H1 (cell line): ENCODE measurements around the gene DNLZ. TPM values are rescaled to one million over a fixed set of nuclear protein-coding genes. Genes with fewer than 3 reads are reported as not detected.

ENCODE experiments used
- CTCF ChIA-PET: fragments of 300-600 bp; sonication (Branson Sonifier 250); formaldehyde crosslinking; loops from one replicate; lab custom pipeline; 2021; ENCODE audit not compliant: partially characterized antibody; lab: Charles Lee
- POLR2A ChIA-PET: fragments of 300-600 bp; sonication (Branson Sonifier 250); formaldehyde crosslinking; loops from one replicate; lab custom pipeline; 2021; ENCODE audit warnings: inconsistent platforms; ENCODE audit not compliant: partially characterized antibody; lab: Charles Lee
- DNase-seq, 2 experiments: peaks; one replicate each; pipeline versions ENCODE4 v3.0.0 to v3.0.0-alpha.2; 2010 to 2022; ENCODE audit warnings: low spot score in 2 of 2, low read depth in 1 of 2, mixed read lengths in 1 of 2
- FAIRE-seq: peaks from 2 replicates; lab custom pipeline; 2011; peaks lifted over from hg19 to GRCh38; lab: Jason Lieb, UNC
- H2AFZ ChIP-seq: 2 replicates; pipeline ENCODE4 v1.8.1; 2012; ENCODE audit warnings: low read length, inconsistent platforms
- H2AK5ac ChIP-seq: 2 replicates; pipeline ENCODE4 v1.6.1; 2013; ENCODE audit warnings: low read depth, low read length
- H2BK120ac ChIP-seq: replicated peaks from 2 replicates; pipeline ENCODE3; 2013; ENCODE audit warnings: low read depth, low read length, inconsistent platforms
- H2BK12ac ChIP-seq: 2 replicates; pipeline ENCODE4 v1.6.1; 2013; ENCODE audit warnings: low read depth, low read length
- H2BK15ac ChIP-seq: 2 replicates; pipeline ENCODE4 v1.6.1; 2013; ENCODE audit warnings: low read length
- H2BK20ac ChIP-seq: 2 replicates; pipeline ENCODE4 v1.6.1; 2013; ENCODE audit warnings: low read length
- H2BK5ac ChIP-seq: 2 replicates; pipeline ENCODE4 v1.6.1; 2013; ENCODE audit warnings: low read depth, low read length
- H3K14ac ChIP-seq: 2 replicates; pipeline ENCODE4 v1.6.1; 2013; ENCODE audit warnings: inconsistent platforms; ENCODE audit not compliant: insufficient read length
- H3K18ac ChIP-seq: 2 replicates; pipeline ENCODE4 v1.6.1; 2013; ENCODE audit warnings: low read length; ENCODE audit errors: extremely low read depth
- H3K23ac ChIP-seq: 2 replicates; pipeline ENCODE4 v1.6.1; 2013; ENCODE audit warnings: inconsistent platforms; ENCODE audit not compliant: insufficient read length
- H3K23me2 ChIP-seq: 2 replicates; pipeline ENCODE4 v1.6.1; 2013; ENCODE audit warnings: low read depth, low read length
- H3K27ac ChIP-seq: 2 replicates; pipeline ENCODE4 v1.6.1; 2011; ENCODE audit warnings: low read depth, low read length, inconsistent platforms
- H3K27me3 ChIP-seq, 4 experiments: replicated peaks in 1 of 4; 1 replicate in 1 of 4; 2 replicates in 3 of 4; pipeline versions ENCODE4 v1.6.1 to v1.8.1; 2011 to 2013; ENCODE audit warnings: low read length in 3 of 4, mild to moderate bottlenecking in 3 of 4, inconsistent platforms in 2 of 4, mixed read lengths in 2 of 4, moderate library complexity in 1 of 4; ENCODE audit not compliant: control insufficient read depth in 3 of 4, insufficient read depth in 3 of 4; ENCODE audit errors: extremely low read depth in 1 of 4
- H3K36me3 ChIP-seq, 4 experiments: 2 replicates each; pipeline versions ENCODE4 v1.6.1 to v1.8.1; 2011 to 2013; ENCODE audit warnings: mild to moderate bottlenecking in 4 of 4, low read length in 3 of 4, moderate library complexity in 2 of 4, control low read depth in 1 of 4, inconsistent platforms in 1 of 4; ENCODE audit not compliant: insufficient read depth in 4 of 4, control insufficient read depth in 2 of 4
- H3K4ac ChIP-seq: replicated peaks from 2 replicates; pipeline ENCODE3; 2013; ENCODE audit warnings: low read length, low read depth, mixed read lengths, inconsistent platforms; ENCODE audit not compliant: insufficient read length
- H3K4me1 ChIP-seq, 4 experiments: replicated peaks in 1 of 4; 1 replicate in 1 of 4; 2 replicates in 3 of 4; pipeline versions ENCODE4 v1.6.1 to v1.8.1; 2011 to 2013; ENCODE audit warnings: low read length in 3 of 4, inconsistent platforms in 2 of 4, mixed read lengths in 1 of 4; ENCODE audit not compliant: insufficient read depth in 4 of 4, control insufficient read depth in 3 of 4
- H3K4me2 ChIP-seq, 2 experiments: 2 replicates each; pipeline versions ENCODE4 v1.6.1 to v1.8.1; 2011 to 2013; ENCODE audit warnings: low read depth in 2 of 2, low read length in 2 of 2, control low read depth in 1 of 2, inconsistent platforms in 1 of 2, mild to moderate bottlenecking in 1 of 2; ENCODE audit not compliant: insufficient read depth in 1 of 2
- H3K4me3 ChIP-seq, 4 experiments: fragments of 200-600, 300-600 bp in 1 of 4; sonication (generic), shearing (Covaris generic), sonication (Bioruptor Twin) in 1 of 4; 2 replicates each; pipeline versions ENCODE4 v1.5.1 to v1.8.1; 2011 to 2016; ENCODE audit warnings: low read length in 4 of 4, low read depth in 3 of 4, control low read depth in 2 of 4, inconsistent platforms in 2 of 4, mild to moderate bottlenecking in 2 of 4, mixed read lengths in 1 of 4, moderate library complexity in 1 of 4; ENCODE audit not compliant: insufficient read depth in 2 of 4; ENCODE audit errors: extremely low read depth in 1 of 4
- H3K56ac ChIP-seq: replicated peaks from 2 replicates; pipeline ENCODE3; 2013; ENCODE audit warnings: low read depth, mild to moderate bottlenecking, mixed read lengths, low read length, inconsistent platforms; ENCODE audit not compliant: insufficient read length
- H3K79me1 ChIP-seq: 2 replicates; pipeline ENCODE4 v1.6.1; 2013; ENCODE audit warnings: low read depth, low read length, control low read depth
- H3K79me2 ChIP-seq, 2 experiments: 2 replicates each; pipeline versions ENCODE4 v1.6.1 to v1.8.1; 2012 to 2013; ENCODE audit warnings: low read length in 2 of 2, mild to moderate bottlenecking in 2 of 2, inconsistent platforms in 1 of 2; ENCODE audit not compliant: insufficient read depth in 2 of 2, control insufficient read depth in 1 of 2
- H3K9ac ChIP-seq, 4 experiments: replicated peaks in 1 of 4; 1 replicate in 1 of 4; 2 replicates in 3 of 4; pipeline versions ENCODE4 v1.6.1 to v1.8.1; 2011 to 2013; ENCODE audit warnings: low read depth in 3 of 4, low read length in 3 of 4, control low read depth in 2 of 4, mild to moderate bottlenecking in 2 of 4, moderate library complexity in 2 of 4, inconsistent platforms in 1 of 4; ENCODE audit errors: extremely low read depth in 1 of 4
- H3K9me3 ChIP-seq, 2 experiments: 2 replicates each; pipeline versions ENCODE4 v1.6.1 to v1.8.1; 2012 to 2013; ENCODE audit warnings: mild to moderate bottlenecking in 2 of 2, moderate library complexity in 2 of 2, control low read depth in 1 of 2, inconsistent platforms in 1 of 2, low read depth in 1 of 2, low read length in 1 of 2, mixed read lengths in 1 of 2; ENCODE audit not compliant: insufficient read depth in 2 of 2
- H4K20me1 ChIP-seq, 2 experiments: replicated peaks in 1 of 2; 2 replicates each; pipeline versions ENCODE3 to v1.8.1; 2011 to 2013; ENCODE audit warnings: inconsistent platforms in 2 of 2, low read length in 2 of 2, mild to moderate bottlenecking in 1 of 2; ENCODE audit not compliant: insufficient read depth in 2 of 2, control insufficient read depth in 1 of 2
- H4K5ac ChIP-seq: 2 replicates; pipeline ENCODE4 v1.6.1; 2013; ENCODE audit warnings: low read length, low read depth, mixed read lengths, inconsistent platforms; ENCODE audit not compliant: insufficient read length
- H4K8ac ChIP-seq: 2 replicates; pipeline ENCODE4 v1.8.0; 2013; ENCODE audit warnings: mild to moderate bottlenecking, moderate library complexity, low read length, inconsistent platforms; ENCODE audit not compliant: insufficient read depth; ENCODE audit errors: extremely low read depth
- H4K91ac ChIP-seq: replicated peaks from 2 replicates; pipeline ENCODE3; 2013; ENCODE audit warnings: low read length, mixed read lengths, inconsistent platforms; ENCODE audit not compliant: insufficient read length
- CHD1 ChIP-seq: IDR thresholded peaks from 2 replicates; pipeline ENCODE4 v1.6.1; 2012; ENCODE audit warnings: low read depth, low read length, improper control_type of control experiment
- CREB1 ChIP-seq: IDR thresholded peaks from 2 replicates; pipeline ENCODE4 v1.6.1; 2012; ENCODE audit warnings: inconsistent platforms
- JUN ChIP-seq: IDR thresholded peaks from 2 replicates; pipeline ENCODE4 v1.6.1; 2011; ENCODE audit warnings: low read depth, mild to moderate bottlenecking, improper control_type of control experiment, low read length
- KDM1A ChIP-seq: fragments of 200-600, 300-600 bp; sonication (generic); IDR thresholded peaks from 2 replicates; pipeline ENCODE4 v1.7.1; 2016; ENCODE audit warnings: mild to moderate bottlenecking, low read length, borderline replicate concordance
- RBBP5 ChIP-seq: IDR thresholded peaks from 2 replicates; pipeline ENCODE4 v1.7.1; 2012; ENCODE audit warnings: low read depth, mild to moderate bottlenecking, inconsistent platforms, low read length, moderate library complexity, borderline replicate concordance
- ZNF274 ChIP-seq: IDR thresholded peaks from 2 replicates; pipeline ENCODE4 v1.7.0; 2012; ENCODE audit warnings: low read length, borderline replicate concordance; ENCODE audit errors: extremely low read depth
- WGBS, 2 experiments: shearing (Covaris generic) in 1 of 2; methylation state at CpG; one replicate each; pipeline versions ENCODE4 v1.1.6 to v1.1.7; 2013 to 2015; ENCODE audit warnings: low lambda C conversion rate in 2 of 2, mixed read lengths in 2 of 2, inconsistent platforms in 1 of 2, low coverage in 1 of 2, missing lambda C conversion rate in 1 of 2; ENCODE audit not compliant: insufficient replicate concordance in 2 of 2, insufficient coverage in 1 of 2, insufficient read length in 1 of 2; ENCODE audit errors: extremely low coverage in 1 of 2, missing lambda C conversion rate in 1 of 2; 5-methylcytosine and 5-hydroxymethylcytosine counted together
- polyA plus RNA-seq, 7 experiments: library from polyadenylated mRNA; depleted of rRNA in 3 of 7; stranded (reverse) in 5 of 7; unstranded in 2 of 7; fragments of >200 nt in 5 of 7; fragments of 200-250 nt in 2 of 7; gene quantifications; 1 replicate in 5 of 7; 2 replicates in 1 of 7; 4 replicates in 1 of 7; pipeline versions ENCODE4 v1.2.1 to v1.2.3, GENCODE V29; 2011 to 2013; ENCODE audit warnings: missing spikeins in 2 of 7, mixed read lengths in 2 of 7
- total RNA-seq: library from RNA; stranded (reverse); fragmentation: NEBNext Ultra II Directional; extraction: Animal tissue kit (Norgen Biotek cat#: 25700); gene quantifications from 2 replicates; pipeline ENCODE4 v1.2.1, GENCODE V29; 2021
- TF ChIP-seq, protein P1 (sequence below): IDR thresholded peaks from 2 replicates; pipeline ENCODE4 v1.6.1; 2011; ENCODE audit warnings: low read depth, mild to moderate bottlenecking, low read length; ENCODE audit not compliant: insufficient read depth

Gene DNLZ
- total and polyA plus RNA-seq, 2 of the 8 experiments (the other 6 are each of a cell fraction or from before 2014, with no cell fraction given) = 11.6 to 17.9 TPM

DNA sequence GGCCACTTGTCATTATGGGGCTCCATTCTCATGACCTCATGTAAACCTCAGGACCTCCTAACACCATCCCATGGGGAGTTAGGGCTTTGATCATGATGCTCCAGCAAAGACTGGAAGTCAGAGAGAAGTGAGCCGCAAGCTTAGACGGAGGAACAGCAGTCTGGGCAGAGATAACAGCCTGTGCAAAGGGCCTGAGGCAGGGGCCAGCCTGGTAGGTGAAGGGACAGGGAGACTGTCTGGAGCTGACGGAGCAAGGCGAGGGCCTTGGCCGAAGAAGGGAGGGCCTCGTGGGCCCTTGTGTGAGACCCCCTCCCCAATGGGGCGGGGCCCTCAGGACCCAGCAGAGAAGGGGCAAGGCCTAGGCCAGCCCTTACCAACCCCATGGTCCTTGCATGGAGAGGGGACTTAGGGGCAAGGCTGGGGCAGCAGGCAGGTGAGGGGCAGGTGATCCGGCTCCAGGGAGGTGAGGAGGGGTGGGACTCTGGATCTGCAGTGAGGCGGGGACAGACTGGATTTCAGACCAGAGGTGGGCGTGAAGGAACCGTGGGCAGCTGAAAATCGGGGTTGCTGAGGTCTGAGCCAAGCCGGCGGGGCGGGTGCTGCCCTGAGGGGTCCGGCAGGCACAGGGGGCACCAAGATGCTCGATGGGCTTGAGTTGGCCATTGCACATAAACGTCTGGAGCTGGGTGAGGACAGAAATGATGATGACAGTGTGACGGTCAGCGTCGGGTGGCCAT lies 18.8 kb downstream of the DNLZ start:
- Histone ChIP-seq H3K4me1 (peaks cover 0 to 19% (median 10%) of the 10 kb centered on the region in 4 experiments; a peak in 6 of 7 replicates), H2BK12ac (0 out of 2 replicates have a peak overlapping the region, but pooled peaks have one; percentile 27), H3K23me2 (peaks cover 2% of the 10 kb centered on the region; the same call in 1 of the 2 replicates), H3K27ac (no peak overlapping the region), H2AFZ (no peak overlapping the region), H2BK120ac (no peak overlapping the region), H3K27me3 (no peaks in the 10 kb centered on the region), H3K18ac (peak overlapping the region; percentile 6; the same call in 1 of the 2 replicates), H3K56ac (no peak overlapping the region)
- no peak for FAIRE-seq
- POLR2A ChIA-PET = interaction anchor here (0.8 to 8.0 kb wide), 5 partner anchors 11 to 98 kb away, joined by 3 to 137 read pairs (median 3); partner anchors contain the start of gene DNLZ
- TF ChIP-seq JUN (no peak), CHD1 (no peak), RBBP5 (no peak), ZNF274 (no peak), KDM1A (peak; percentile 56; the same call in 1 of the 2 replicates), CREB1 (no peak)
- TF ChIP-seq, protein P1, sequence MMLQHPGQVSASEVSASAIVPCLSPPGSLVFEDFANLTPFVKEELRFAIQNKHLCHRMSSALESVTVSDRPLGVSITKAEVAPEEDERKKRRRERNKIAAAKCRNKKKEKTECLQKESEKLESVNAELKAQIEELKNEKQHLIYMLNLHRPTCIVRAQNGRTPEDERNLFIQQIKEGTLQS = no peak
- TF ChIP-seq, all 59 proteins: peak for 1
- no peaks in the 10 kb centered on the region for H3K36me3 ChIP-seq
- no peak overlapping the region for H4K91ac ChIP-seq
- CTCF ChIA-PET = interaction anchor here (0.8 to 7.9 kb wide), 9 partner anchors 9 to 207 kb away, joined by 3 to 80 read pairs (median 3); partner anchors contain the start of gene DNLZ
- H2AK5ac ChIP-seq = peak overlapping the region; percentile 65; the same call in 1 of the 2 replicates
- DNase-seq = no peak
- H3K79me1 ChIP-seq = no peaks in the 10 kb centered on the region
- WGBS, 2 experiments = 91% methylated on average over 21 of the region's 21 CpGs; no CpG with 5 or more reads in 1 of the 2 experiments
- H3K4ac ChIP-seq = no peak overlapping the region
- H2BK20ac ChIP-seq = no peak overlapping the region
- H2BK15ac ChIP-seq = no peak overlapping the region
- no peak overlapping the region for H3K9ac ChIP-seq
- no peak overlapping the region; the same call in 1 of the 2 replicates for H2BK5ac ChIP-seq
- H3K14ac ChIP-seq = no peak overlapping the region
- H4K8ac ChIP-seq = no peak overlapping the region
- no peaks in the 10 kb centered on the region for H3K79me2 ChIP-seq
- H3K4me2 ChIP-seq = no peak overlapping the region
- no peaks in the 10 kb centered on the region for H4K20me1 ChIP-seq
- no peak overlapping the region for H4K5ac ChIP-seq
- H3K9me3 ChIP-seq = no peaks in the 10 kb centered on the region
- H3K23ac ChIP-seq = no peak overlapping the region
- no peak overlapping the region for H3K4me3 ChIP-seq
